Parathyroid adenoma (tissue), 2 donors: ENCODE measurements around the gene DPYD.

ENCODE experiments used
- H2AFZ ChIP-seq: fragments of 300-600 bp; sonication (generic); one replicate; pipeline ENCODE4 v1.7.0; 2017; ENCODE audit warnings: antibody characterized with exemption, mild to moderate bottlenecking
- H3K27ac ChIP-seq: fragments of 300-600 bp; sonication (generic); one replicate; pipeline ENCODE4 v1.7.0; 2017
- H3K27me3 ChIP-seq: fragments of 300-600 bp; sonication (generic); one replicate; pipeline ENCODE4 v1.7.0; 2017; ENCODE audit warnings: low read length; ENCODE audit not compliant: control insufficient read depth, insufficient read depth
- H3K36me3 ChIP-seq: fragments of 300-600 bp; sonication (generic); one replicate; pipeline ENCODE4 v1.7.0; 2017; ENCODE audit warnings: low read length; ENCODE audit not compliant: control insufficient read depth, insufficient read depth
- H3K4me1 ChIP-seq: fragments of 300-600 bp; sonication (generic); one replicate; pipeline ENCODE4 v1.7.0; 2017; ENCODE audit warnings: control low read depth
- H3K4me2 ChIP-seq: fragments of 300-600 bp; sonication (generic); one replicate; pipeline ENCODE4 v1.7.0; 2017; ENCODE audit warnings: low read length
- H3K4me3 ChIP-seq: fragments of 300-600 bp; sonication (generic); one replicate; pipeline ENCODE4 v1.7.0; 2017; ENCODE audit warnings: low read depth, low read length
- H3K79me2 ChIP-seq: fragments of 300-600 bp; sonication (generic); one replicate; pipeline ENCODE4 v1.7.0; 2017; ENCODE audit warnings: control low read depth
- H3K9ac ChIP-seq: fragments of 300-600 bp; sonication (generic); one replicate; pipeline ENCODE4 v1.7.0; 2017; ENCODE audit warnings: mild to moderate bottlenecking
- H3K9me3 ChIP-seq: fragments of 300-600 bp; sonication (generic); one replicate; pipeline ENCODE4 v1.7.0; 2017; ENCODE audit warnings: low read length; ENCODE audit not compliant: control insufficient read depth
- TF ChIP-seq, protein P1 (sequence below): fragments of 300-600 bp; sonication (generic); IDR thresholded peaks from one replicate; pipeline ENCODE4 v1.7.0; 2017; ENCODE audit warnings: antibody characterized with exemption, mild to moderate bottlenecking
- donor health status: primary hyperparathyroidism.

The DPYD gene

GRCh38 chr1:97567000-97567749, 353.7 kb downstream of the DPYD start:
- Histone ChIP-seq H3K9ac (no peak overlapping the region), H3K27ac (no peak overlapping the region), H3K4me1 (no peaks in the 10 kb centered on the region), H3K79me2 (no peaks in the 10 kb centered on the region), H3K9me3 (no peaks in the 10 kb centered on the region), H3K4me3 (no peak overlapping the region), H3K4me2 (no peak overlapping the region), H3K36me3 (no peaks in the 10 kb centered on the region), H3K27me3 (no peaks in the 10 kb centered on the region), H2AFZ (no peak overlapping the region)
- TF ChIP-seq, protein P1, sequence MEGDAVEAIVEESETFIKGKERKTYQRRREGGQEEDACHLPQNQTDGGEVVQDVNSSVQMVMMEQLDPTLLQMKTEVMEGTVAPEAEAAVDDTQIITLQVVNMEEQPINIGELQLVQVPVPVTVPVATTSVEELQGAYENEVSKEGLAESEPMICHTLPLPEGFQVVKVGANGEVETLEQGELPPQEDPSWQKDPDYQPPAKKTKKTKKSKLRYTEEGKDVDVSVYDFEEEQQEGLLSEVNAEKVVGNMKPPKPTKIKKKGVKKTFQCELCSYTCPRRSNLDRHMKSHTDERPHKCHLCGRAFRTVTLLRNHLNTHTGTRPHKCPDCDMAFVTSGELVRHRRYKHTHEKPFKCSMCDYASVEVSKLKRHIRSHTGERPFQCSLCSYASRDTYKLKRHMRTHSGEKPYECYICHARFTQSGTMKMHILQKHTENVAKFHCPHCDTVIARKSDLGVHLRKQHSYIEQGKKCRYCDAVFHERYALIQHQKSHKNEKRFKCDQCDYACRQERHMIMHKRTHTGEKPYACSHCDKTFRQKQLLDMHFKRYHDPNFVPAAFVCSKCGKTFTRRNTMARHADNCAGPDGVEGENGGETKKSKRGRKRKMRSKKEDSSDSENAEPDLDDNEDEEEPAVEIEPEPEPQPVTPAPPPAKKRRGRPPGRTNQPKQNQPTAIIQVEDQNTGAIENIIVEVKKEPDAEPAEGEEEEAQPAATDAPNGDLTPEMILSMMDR, result no peak

GRCh38 chr1:97565886-97566285, 354.9 kb downstream of the DPYD start:
- Histone ChIP-seq H3K79me2 (no peaks in the 10 kb centered on the region), H3K4me1 (no peaks in the 10 kb centered on the region), H3K27ac (no peak overlapping the region), H3K27me3 (no peaks in the 10 kb centered on the region), H3K4me2 (no peak overlapping the region), H2AFZ (no peak overlapping the region), H3K9me3 (no peaks in the 10 kb centered on the region), H3K4me3 (no peak overlapping the region), H3K9ac (no peak overlapping the region), H3K36me3 (no peaks in the 10 kb centered on the region)
- TF ChIP-seq, protein P1, result no peak

DNA sequence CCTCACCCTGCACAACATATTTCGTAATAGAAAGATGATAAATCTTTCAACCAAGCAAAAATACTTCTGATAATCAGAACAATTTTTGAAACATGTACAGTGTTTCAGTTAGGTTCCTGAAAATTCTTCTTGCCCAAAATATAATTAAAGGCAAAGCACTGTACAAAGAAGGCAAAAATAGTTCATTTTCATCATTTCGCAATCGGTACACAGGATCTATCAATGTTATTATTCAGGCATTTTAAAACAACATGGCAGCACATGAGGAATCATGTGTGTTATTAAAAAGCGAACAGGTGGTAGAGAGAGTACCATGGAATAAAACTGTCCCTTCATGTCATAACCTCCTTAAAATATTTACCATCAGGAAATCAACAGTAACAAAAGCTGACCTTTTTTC, 356.9 kb downstream of the DPYD start:
- no peak overlapping the region for H3K4me3 ChIP-seq
- no peaks in the 10 kb centered on the region for H3K79me2 ChIP-seq
- H3K4me1 ChIP-seq, result no peaks in the 10 kb centered on the region
- TF ChIP-seq, protein P1, result no peak
- no peaks in the 10 kb centered on the region for H3K36me3 ChIP-seq
- H3K4me2 ChIP-seq, result no peak overlapping the region
- no peak overlapping the region for H3K9ac ChIP-seq
- no peaks in the 10 kb centered on the region for H3K27me3 ChIP-seq
- no peak overlapping the region for H2AFZ ChIP-seq
- H3K9me3 ChIP-seq, result no peaks in the 10 kb centered on the region
- H3K27ac ChIP-seq, result no peak overlapping the region

DNA sequence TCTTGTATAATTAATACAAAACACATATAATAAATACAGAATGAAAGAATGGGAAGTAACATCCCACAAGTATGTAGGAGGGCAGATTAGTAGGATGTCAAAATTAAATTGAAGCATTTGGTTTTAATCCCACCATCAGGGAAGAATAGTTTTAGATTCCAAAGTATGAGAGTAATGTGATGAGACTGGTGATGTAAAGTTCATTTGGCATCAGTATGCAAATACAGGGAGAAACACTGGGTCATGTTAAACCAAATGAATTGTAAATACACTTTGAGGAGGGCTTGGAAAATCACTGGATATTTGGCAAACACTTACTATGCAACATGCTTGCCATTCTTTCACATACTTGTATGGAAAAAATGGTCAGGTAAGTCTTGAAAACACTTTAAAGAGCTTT, 358.8 kb downstream of the DPYD start:
- H3K4me3 ChIP-seq, result no peak overlapping the region
- no peak overlapping the region for H3K4me2 ChIP-seq
- H2AFZ ChIP-seq, result no peak overlapping the region
- H3K9ac ChIP-seq, result no peak overlapping the region
- H3K27me3 ChIP-seq, result no peaks in the 10 kb centered on the region
- no peak overlapping the region for H3K27ac ChIP-seq
- no peaks in the 10 kb centered on the region for H3K9me3 ChIP-seq
- H3K79me2 ChIP-seq, result no peaks in the 10 kb centered on the region
- no peaks in the 10 kb centered on the region for H3K36me3 ChIP-seq
- H3K4me1 ChIP-seq, result no peaks in the 10 kb centered on the region
- TF ChIP-seq, protein P1, result no peak

GRCh38 chr1:97560714-97561113, 360.1 kb downstream of the DPYD start:
- H3K9ac ChIP-seq, result no peak overlapping the region
- H2AFZ ChIP-seq, result no peak overlapping the region
- H3K4me3 ChIP-seq, result no peak overlapping the region
- TF ChIP-seq, protein P1, result no peak
- H3K79me2 ChIP-seq, result no peaks in the 10 kb centered on the region
- no peaks in the 10 kb centered on the region for H3K9me3 ChIP-seq
- H3K4me2 ChIP-seq, result no peak overlapping the region
- H3K4me1 ChIP-seq, result no peaks in the 10 kb centered on the region
- H3K27ac ChIP-seq, result no peak overlapping the region
- no peaks in the 10 kb centered on the region for H3K36me3 ChIP-seq
- no peaks in the 10 kb centered on the region for H3K27me3 ChIP-seq
